Right lobe of liver (tissue), 6 donors: Measurements from ENCODE around the gene SUFU. TPM values are rescaled to one million over a fixed set of nuclear protein-coding genes. Genes with fewer than 3 reads are reported as not detected.

Experiments used
- ATAC-seq, 4 donors: fragments of 200-7000 bp; cut with Tn5 transposase; one replicate each; pipeline ENCODE4 v1.9.1; 2020; ENCODE audit warnings: mild to moderate bottlenecking in 4 of 4, moderate library complexity in 4 of 4
- DNase-seq, 3 donors: peaks; one replicate each; pipeline ENCODE4 v3.0.0-alpha.2; 2020
- H3K27ac ChIP-seq, 3 donors: fragments of 200-600 bp; one replicate each; pipeline ENCODE4 v1.8.0; 2022
- H3K27me3 ChIP-seq, 2 donors: fragments of 200-600 bp; one replicate each; pipeline ENCODE4 v1.8.0; 2022
- H3K36me3 ChIP-seq, 4 donors: fragments of 200-600 bp; sonication (generic) in 1 of 4; one replicate each; pipeline versions ENCODE4 v1.5.1 to v1.8.0; 2017 to 2022; ENCODE audit warnings: control low read depth in 1 of 4
- H3K4me1 ChIP-seq, 4 donors: fragments of 200-600 bp; sonication (generic) in 1 of 4; one replicate each; pipeline versions ENCODE4 v1.5.1 to v1.8.0; 2017 to 2022; ENCODE audit warnings: control low read depth in 1 of 4
- H3K4me3 ChIP-seq, 3 donors: fragments of 200-600 bp; one replicate each; pipeline ENCODE4 v1.8.0; 2022
- H3K9me3 ChIP-seq, 4 donors: fragments of 200-600 bp; sonication (generic) in 1 of 4; one replicate each; pipeline versions ENCODE4 v1.5.1 to v1.8.0; 2017 to 2022; ENCODE audit warnings: control low read depth in 1 of 4
- CTCF ChIP-seq, 4 donors: fragments of 200-600 bp in 3 of 4; fragments of 450-650 bp in 1 of 4; IDR thresholded peaks; one replicate each; pipeline versions ENCODE4 v1.5.1 to v1.8.0; 2016 to 2022; ENCODE audit warnings: antibody characterized with exemption in 4 of 4, mild to moderate bottlenecking in 2 of 4
- POLR2A ChIP-seq: fragments of 450-650 bp; IDR thresholded peaks from one replicate; pipeline ENCODE4 v1.6.1; 2017; ENCODE audit warnings: antibody characterized with exemption, mild to moderate bottlenecking
- WGBS: methylation state at CpG from one replicate; pipeline ENCODE4 v1.1.6; 2018; ENCODE audit warnings: low coverage, low lambda C conversion rate; ENCODE audit not compliant: insufficient coverage; ENCODE audit errors: missing lambda C conversion rate; 5-methylcytosine and 5-hydroxymethylcytosine counted together
- intact Hi-C, 2 donors: fragments of 100-400 bp; cut with DNase I; formaldehyde crosslinking; loops; one replicate each; pipeline versions ENCODE4 v1.11.2 to v1.14.1; 2022
- total RNA-seq, 6 experiments: library from RNA; depleted of rRNA in 2 of 6; stranded (reverse); fragments of >200 nt in 2 of 6; fragmentation: NEBNext Ultra II Directional in 3 of 6; extraction: Animal tissue kit (Norgen Biotek cat#: 25700) in 3 of 6; gene quantifications; one replicate each; pipeline versions ENCODE4 v1.1.0 to v1.2.4, GENCODE V29; 2016 to 2023
- donor health status: DM: no; HTN: yes; CAD: no.
- donor health status: DM: no; HTN: no; CAD: no.
- donor health status: DM: no; HTN: no; CAD: no.
- donor health status: DM: no; HTN: yes; CAD: no.
- donor health status: DM: no; HTN: yes; CAD: no.

SUFU gene
- total RNA-seq, 6 experiments from 2014 or later = 4.2 to 6.2 (median 5.1) TPM

GRCh38 chr10:102601639-102602038 is 97.9 kb downstream of the SUFU start:
- no peaks in the 10 kb centered on the region for H3K27me3 ChIP-seq
- DNase-seq (no peak), ATAC-seq (no peak)
- H3K9me3 ChIP-seq = no peaks in the 10 kb centered on the region
- 100% methylated on average over 2 of the region's 9 CpGs for WGBS
- no peak overlapping the region for H3K27ac ChIP-seq
- TF ChIP-seq CTCF (IDR thresholded peaks at IDR 0.05) = no peak
- no peak for TF ChIP-seq POLR2A
- H3K4me3 ChIP-seq = no peak overlapping the region
- intact Hi-C loops = no loop called here
- peaks cover 0 to 29% (median 14%) of the 10 kb centered on the region in 4 donors for H3K4me1 ChIP-seq
- peaks cover 0 to 8% (median 0%) of the 10 kb centered on the region in 4 donors for H3K36me3 ChIP-seq

- Histone ChIP-seq H3K9me3 (no peaks in the 10 kb centered on the region), H3K4me3 (no peak overlapping the region), H3K4me1 (peaks cover 0 to 23% (median 10%) of the 10 kb centered on the region in 4 donors), H3K36me3 (peaks cover 0 to 8% (median 0%) of the 10 kb centered on the region in 4 donors), H3K27ac (no peak overlapping the region), H3K27me3 (no peaks in the 10 kb centered on the region)
- DNase-seq = no peak
- intact Hi-C loops = no loop called here
- WGBS = 70% methylated on average over 3 of the region's 4 CpGs
- no peak for ATAC-seq
- TF ChIP-seq CTCF (IDR thresholded peaks at IDR 0.05) = no peak
These were observed 98.7 kb downstream of the SUFU start for GRCh38 chr10:102602272-102603045.

GRCh38 chr10:102603946-102604345 is 100.2 kb downstream of the SUFU start:
- DNase-seq (no peak), ATAC-seq (no peak)
- Histone ChIP-seq H3K27me3 (no peaks in the 10 kb centered on the region), H3K9me3 (no peaks in the 10 kb centered on the region), H3K4me1 (peaks cover 0 to 9% (median 4%) of the 10 kb centered on the region in 4 donors), H3K4me3 (no peak overlapping the region), H3K36me3 (peaks cover 0 to 8% (median 0%) of the 10 kb centered on the region in 4 donors), H3K27ac (no peak overlapping the region)
- 75% methylated on average over 4 of the region's 7 CpGs for WGBS
- no peak for TF ChIP-seq CTCF (IDR thresholded peaks at IDR 0.05)
- TF ChIP-seq POLR2A = no peak
- intact Hi-C loops = no loop called here

- WGBS = 51% methylated on average over 6 of the region's 6 CpGs
- intact Hi-C loops = no loop called here
- DNase-seq = no peak
- Histone ChIP-seq H3K36me3 (peaks cover 0 to 8% (median 0%) of the 10 kb centered on the region in 4 donors), H3K27me3 (no peaks in the 10 kb centered on the region), H3K27ac (peak overlapping the region in 1 of 3 donors; percentile 38), H3K4me3 (no peak overlapping the region), H3K4me1 (peaks cover 0 to 4% (median 2%) of the 10 kb centered on the region in 4 donors), H3K9me3 (no peaks in the 10 kb centered on the region)
- peak in 2 of 4 donors; percentile 31 to 45 for ATAC-seq
- TF ChIP-seq CTCF (IDR thresholded peaks at IDR 0.05) = no peak
- no peak for TF ChIP-seq POLR2A
These were observed 100.7 kb downstream of the SUFU start for GRCh38 chr10:102604439-102604841.
